Gastroesophageal sphincter (tissue), 3 donors: Measurements from ENCODE around the gene CTAG1A.
"Not testable (repeated sequence)": the region's sequence is repeated elsewhere in the genome, so short reads cannot be mapped to it uniquely, and the experiment has no call there.

Source experiments
- CTCF ChIP-seq, 4 experiments: fragments of 200-600 bp in 2 of 4; fragments of 450-650 bp in 2 of 4; sonication (generic) in 1 of 4; IDR thresholded peaks; one replicate each; pipeline ENCODE4 v1.5.1; 2017 to 2019; ENCODE audit warnings: antibody characterized with exemption in 4 of 4, mild to moderate bottlenecking in 2 of 4, moderate library complexity in 2 of 4
- POLR2A ChIP-seq, 2 donors: fragments of 450-650 bp; IDR thresholded peaks; one replicate each; pipeline ENCODE4 v1.6.1; 2017; ENCODE audit warnings: antibody characterized with exemption in 2 of 2, mild to moderate bottlenecking in 2 of 2, moderate library complexity in 1 of 2

- TF ChIP-seq CTCF, POLR2A (IDR thresholded peaks at IDR 0.05): not testable (repeated sequence)
Observed at GRCh38 chrX:154584585-154585183, at the start of gene CTAG1A.
